Measurements from ENCODE around the gene DNAH9. TPM values are rescaled to one million over a fixed set of nuclear protein-coding genes. Genes with fewer than 3 reads are reported as not detected.

Gene DNAH9
- total RNA-seq, 4 donors from 2014 or later, result 1.2 to 7.7 (median 4.3) TPM

GRCh38 chr17:11747441-11747840 lies 149.2 kb downstream of the DNAH9 start:
- Histone ChIP-seq H3K36me3 (no peaks in the 10 kb centered on the region), H3K27me3 (no peaks in the 10 kb centered on the region), H3K27ac (no peak overlapping the region), H3K4me3 (no peak overlapping the region), H3K4me1 (no peaks in the 10 kb centered on the region), H3K9me3 (no peaks in the 10 kb centered on the region)
- DNase-seq, result no peak
- no peak for TF ChIP-seq CTCF (IDR thresholded peaks at IDR 0.05)
- TF ChIP-seq POLR2A (IDR thresholded peaks at IDR 0.05), result no peak
- intact Hi-C loops (cut with DNase I; ENCODE audit: low total_unique reads), result no loop called here

GRCh38 chr17:11757815-11758214 lies 159.5 kb downstream of the DNAH9 start:
- H3K36me3 ChIP-seq, result no peaks in the 10 kb centered on the region
- H3K4me1 ChIP-seq, result no peaks in the 10 kb centered on the region
- DNase-seq, result no peak
- H3K27me3 ChIP-seq, result no peaks in the 10 kb centered on the region
- intact Hi-C loops (cut with DNase I; ENCODE audit: low total_unique reads), result no loop called here
- H3K27ac ChIP-seq, result no peak overlapping the region
- H3K4me3 ChIP-seq, result no peak overlapping the region
- TF ChIP-seq POLR2A (IDR thresholded peaks at IDR 0.05) (no peak), CTCF (IDR thresholded peaks at IDR 0.05) (no peak)
- H3K9me3 ChIP-seq, result no peaks in the 10 kb centered on the region

GRCh38 chr17:11768106-11768505 lies 169.8 kb downstream of the DNAH9 start:
- TF ChIP-seq POLR2A (IDR thresholded peaks at IDR 0.05) (no peak), CTCF (IDR thresholded peaks at IDR 0.05) (no peak)
- H3K4me1 ChIP-seq, result no peaks in the 10 kb centered on the region
- DNase-seq, result no peak
- H3K4me3 ChIP-seq, result no peak overlapping the region
- no peaks in the 10 kb centered on the region for H3K27me3 ChIP-seq
- no peaks in the 10 kb centered on the region for H3K9me3 ChIP-seq
- H3K36me3 ChIP-seq, result no peaks in the 10 kb centered on the region
- intact Hi-C loops (cut with DNase I; ENCODE audit: low total_unique reads), result no loop called here
- no peak overlapping the region for H3K27ac ChIP-seq

GRCh38 chr17:11768981-11769380 lies 170.7 kb downstream of the DNAH9 start:
- H3K36me3 ChIP-seq, result no peaks in the 10 kb centered on the region
- H3K27me3 ChIP-seq, result no peaks in the 10 kb centered on the region
- H3K27ac ChIP-seq, result no peak overlapping the region
- DNase-seq, result no peak
- intact Hi-C loops (cut with DNase I; ENCODE audit: low total_unique reads), result no loop called here
- TF ChIP-seq CTCF (IDR thresholded peaks at IDR 0.05), result no peak
- no peak for TF ChIP-seq POLR2A (IDR thresholded peaks at IDR 0.05)
- H3K9me3 ChIP-seq, result no peaks in the 10 kb centered on the region
- H3K4me1 ChIP-seq, result no peaks in the 10 kb centered on the region
- H3K4me3 ChIP-seq, result no peak overlapping the region

GRCh38 chr17:11772031-11772430 lies 173.8 kb downstream of the DNAH9 start:
- Histone ChIP-seq H3K36me3 (no peaks in the 10 kb centered on the region), H3K27me3 (no peaks in the 10 kb centered on the region), H3K4me3 (no peak overlapping the region), H3K4me1 (no peaks in the 10 kb centered on the region), H3K9me3 (no peaks in the 10 kb centered on the region), H3K27ac (no peak overlapping the region)
- intact Hi-C loops (cut with DNase I; ENCODE audit: low total_unique reads), result no loop called here
- TF ChIP-seq POLR2A (IDR thresholded peaks at IDR 0.05), result no peak
- TF ChIP-seq CTCF (IDR thresholded peaks at IDR 0.05), result no peak
- DNase-seq, result no peak
